Neural cell (in vitro differentiated cells): ENCODE data around the gene MALRD1. TPM values are rescaled to one million over a fixed set of nuclear protein-coding genes. Genes with fewer than 3 reads are reported as not detected.

Experiments
- H2AFZ ChIP-seq: fragments of 200-600, 300-800 bp; sonication (generic), shearing (Covaris generic); 2 replicates; pipeline ENCODE4 v1.6.0; 2014; ENCODE audit warnings: low read depth, mild to moderate bottlenecking, antibody characterized with exemption, low read length, moderate library complexity
- H3F3A ChIP-seq: fragments of 200-600 bp; shearing (Covaris generic); 2 replicates; pipeline ENCODE4 v1.6.1; 2016; ENCODE audit warnings: mild to moderate bottlenecking, moderate library complexity, mixed read lengths, antibody characterized with exemption, low read length; ENCODE audit not compliant: insufficient read depth, poor library complexity, severe bottlenecking
- H3K27ac ChIP-seq: fragments of 200-600, 300-800 bp; sonication (generic), shearing (Covaris generic); 2 replicates; pipeline ENCODE4 v1.5.1; 2014; ENCODE audit warnings: mild to moderate bottlenecking, low read length, moderate library complexity
- H3K27me3 ChIP-seq: fragments of 300-800, 200-600 bp; sonication (generic), shearing (Covaris generic); 2 replicates; pipeline ENCODE4 v1.6.0; 2014; ENCODE audit warnings: mild to moderate bottlenecking, low read depth, low read length, moderate library complexity; ENCODE audit not compliant: insufficient read depth
- H3K36me3 ChIP-seq: fragments of 300-800, 200-600 bp; sonication (generic), shearing (Covaris generic); 2 replicates; pipeline ENCODE4 v1.5.1; 2014; ENCODE audit warnings: mild to moderate bottlenecking, antibody characterized with exemption, low read length, moderate library complexity; ENCODE audit not compliant: insufficient read depth
- H3K4me2 ChIP-seq: fragments of 300-800, 200-600 bp; sonication (generic), shearing (Covaris generic); 2 replicates; pipeline ENCODE4 v1.6.0; 2014; ENCODE audit warnings: mild to moderate bottlenecking, low read length
- H3K4me3 ChIP-seq: fragments of 300-800, 200-600 bp; sonication (generic), shearing (Covaris generic); 2 replicates; pipeline ENCODE4 v1.5.1; 2014; ENCODE audit warnings: mild to moderate bottlenecking, low read length, moderate library complexity
- H3K79me2 ChIP-seq: fragments of 200-600 bp; shearing (Covaris generic); replicated peaks from 2 replicates; pipeline ENCODE4 v1.6.0; 2014; ENCODE audit warnings: mild to moderate bottlenecking, low read length, moderate library complexity; ENCODE audit not compliant: insufficient read depth
- H3K9ac ChIP-seq: fragments of 300-800, 200-600 bp; sonication (generic), shearing (Covaris generic); 2 replicates; pipeline ENCODE4 v1.6.1; 2016; ENCODE audit warnings: mild to moderate bottlenecking, low read length, mixed read lengths
- H3K9me2 ChIP-seq: fragments of 200-600 bp; shearing (Covaris generic); 2 replicates; pipeline ENCODE4 v1.6.1; 2016; ENCODE audit warnings: mild to moderate bottlenecking, low read length, mixed read lengths; ENCODE audit not compliant: insufficient read depth
- H3K9me3 ChIP-seq: fragments of 200-600, 300-800 bp; sonication (generic), shearing (Covaris generic); 2 replicates; pipeline ENCODE4 v1.6.1; 2016; ENCODE audit warnings: mild to moderate bottlenecking, mixed run types, low read length, moderate library complexity, mixed read lengths
- H4K20me1 ChIP-seq: fragments of 200-600 bp; shearing (Covaris generic); 2 replicates; pipeline ENCODE4 v1.6.1; 2016; ENCODE audit warnings: mild to moderate bottlenecking, mixed run types; ENCODE audit not compliant: insufficient read depth
- EP300 ChIP-seq: fragments of 450-650 bp; conservative IDR thresholded peaks from 2 replicates; pipeline ENCODE4 v1.6.1; 2014; ENCODE audit warnings: antibody characterized with exemption, mild to moderate bottlenecking, moderate library complexity; ENCODE audit not compliant: poor library complexity, severe bottlenecking
- EZH2 ChIP-seq: fragments of 200-600, 300-800 bp; shearing (Covaris generic), sonication (generic); IDR thresholded peaks from 2 replicates; pipeline ENCODE4 v1.6.1; 2014; ENCODE audit warnings: antibody characterized with exemption, low read length, borderline replicate concordance, mild to moderate bottlenecking; ENCODE audit not compliant: insufficient read depth, poor library complexity, severe bottlenecking
- MXI1 ChIP-seq: fragments of 450-650 bp; conservative IDR thresholded peaks from 2 replicates; pipeline ENCODE4 v1.6.1; 2014; ENCODE audit warnings: antibody characterized with exemption, mild to moderate bottlenecking; ENCODE audit not compliant: poor library complexity, severe bottlenecking
- POLR2AphosphoS5 ChIP-seq: IDR thresholded peaks from 2 replicates; pipeline ENCODE4 v1.6.1; 2012
- RAD21 ChIP-seq: fragments of 450-650 bp; conservative IDR thresholded peaks from 2 replicates; pipeline ENCODE4 v1.6.1; 2014; ENCODE audit warnings: antibody characterized with exemption, mild to moderate bottlenecking, moderate library complexity
- SMC3 ChIP-seq: fragments of 450-650 bp; conservative IDR thresholded peaks from 2 replicates; pipeline ENCODE4 v1.6.1; 2014; ENCODE audit warnings: antibody characterized with exemption, mild to moderate bottlenecking, moderate library complexity; ENCODE audit not compliant: poor library complexity
- TAF1 ChIP-seq: IDR thresholded peaks from 2 replicates; pipeline ENCODE4 v1.6.1; 2012; ENCODE audit warnings: low read depth
- polyA plus RNA-seq: library from polyadenylated mRNA; depleted of rRNA; stranded (reverse); fragments of >200 nt; gene quantifications from 2 replicates; pipeline ENCODE4 v1.2.3, GENCODE V29; 2014
- TF ChIP-seq, protein P1 (sequence below): fragments of 450-650 bp; IDR thresholded peaks from 2 replicates; pipeline ENCODE4 v1.5.1; 2014; ENCODE audit warnings: antibody characterized with exemption, mild to moderate bottlenecking, moderate library complexity; ENCODE audit not compliant: poor library complexity, severe bottlenecking
- TF ChIP-seq, protein P2 (sequence below): IDR thresholded peaks from 2 replicates; pipeline ENCODE4 v1.6.1; 2012; ENCODE audit warnings: borderline replicate concordance

The MALRD1 gene
- polyA plus RNA-seq, 1 donor from 2014 or later = 0.21 TPM

- H3K9ac ChIP-seq = no peak overlapping the region
- no peak overlapping the region for H2AFZ ChIP-seq
- no peak overlapping the region for H3K4me3 ChIP-seq
- no peak overlapping the region for H3K4me2 ChIP-seq
- H3K79me2 ChIP-seq = no peaks in the 10 kb centered on the region
- H3K9me2 ChIP-seq = no peaks in the 10 kb centered on the region
- no peak overlapping the region for H3K27ac ChIP-seq
- no peaks in the 10 kb centered on the region for H3K36me3 ChIP-seq
- no peaks in the 10 kb centered on the region for H3F3A ChIP-seq
- TF ChIP-seq MXI1 (no peak), EZH2 (no peak), POLR2AphosphoS5 (no peak), SMC3 (no peak), RAD21 (no peak), EP300 (no peak), TAF1 (no peak)
- TF ChIP-seq, protein P1, sequence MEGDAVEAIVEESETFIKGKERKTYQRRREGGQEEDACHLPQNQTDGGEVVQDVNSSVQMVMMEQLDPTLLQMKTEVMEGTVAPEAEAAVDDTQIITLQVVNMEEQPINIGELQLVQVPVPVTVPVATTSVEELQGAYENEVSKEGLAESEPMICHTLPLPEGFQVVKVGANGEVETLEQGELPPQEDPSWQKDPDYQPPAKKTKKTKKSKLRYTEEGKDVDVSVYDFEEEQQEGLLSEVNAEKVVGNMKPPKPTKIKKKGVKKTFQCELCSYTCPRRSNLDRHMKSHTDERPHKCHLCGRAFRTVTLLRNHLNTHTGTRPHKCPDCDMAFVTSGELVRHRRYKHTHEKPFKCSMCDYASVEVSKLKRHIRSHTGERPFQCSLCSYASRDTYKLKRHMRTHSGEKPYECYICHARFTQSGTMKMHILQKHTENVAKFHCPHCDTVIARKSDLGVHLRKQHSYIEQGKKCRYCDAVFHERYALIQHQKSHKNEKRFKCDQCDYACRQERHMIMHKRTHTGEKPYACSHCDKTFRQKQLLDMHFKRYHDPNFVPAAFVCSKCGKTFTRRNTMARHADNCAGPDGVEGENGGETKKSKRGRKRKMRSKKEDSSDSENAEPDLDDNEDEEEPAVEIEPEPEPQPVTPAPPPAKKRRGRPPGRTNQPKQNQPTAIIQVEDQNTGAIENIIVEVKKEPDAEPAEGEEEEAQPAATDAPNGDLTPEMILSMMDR = no peak
- TF ChIP-seq, protein P2, sequence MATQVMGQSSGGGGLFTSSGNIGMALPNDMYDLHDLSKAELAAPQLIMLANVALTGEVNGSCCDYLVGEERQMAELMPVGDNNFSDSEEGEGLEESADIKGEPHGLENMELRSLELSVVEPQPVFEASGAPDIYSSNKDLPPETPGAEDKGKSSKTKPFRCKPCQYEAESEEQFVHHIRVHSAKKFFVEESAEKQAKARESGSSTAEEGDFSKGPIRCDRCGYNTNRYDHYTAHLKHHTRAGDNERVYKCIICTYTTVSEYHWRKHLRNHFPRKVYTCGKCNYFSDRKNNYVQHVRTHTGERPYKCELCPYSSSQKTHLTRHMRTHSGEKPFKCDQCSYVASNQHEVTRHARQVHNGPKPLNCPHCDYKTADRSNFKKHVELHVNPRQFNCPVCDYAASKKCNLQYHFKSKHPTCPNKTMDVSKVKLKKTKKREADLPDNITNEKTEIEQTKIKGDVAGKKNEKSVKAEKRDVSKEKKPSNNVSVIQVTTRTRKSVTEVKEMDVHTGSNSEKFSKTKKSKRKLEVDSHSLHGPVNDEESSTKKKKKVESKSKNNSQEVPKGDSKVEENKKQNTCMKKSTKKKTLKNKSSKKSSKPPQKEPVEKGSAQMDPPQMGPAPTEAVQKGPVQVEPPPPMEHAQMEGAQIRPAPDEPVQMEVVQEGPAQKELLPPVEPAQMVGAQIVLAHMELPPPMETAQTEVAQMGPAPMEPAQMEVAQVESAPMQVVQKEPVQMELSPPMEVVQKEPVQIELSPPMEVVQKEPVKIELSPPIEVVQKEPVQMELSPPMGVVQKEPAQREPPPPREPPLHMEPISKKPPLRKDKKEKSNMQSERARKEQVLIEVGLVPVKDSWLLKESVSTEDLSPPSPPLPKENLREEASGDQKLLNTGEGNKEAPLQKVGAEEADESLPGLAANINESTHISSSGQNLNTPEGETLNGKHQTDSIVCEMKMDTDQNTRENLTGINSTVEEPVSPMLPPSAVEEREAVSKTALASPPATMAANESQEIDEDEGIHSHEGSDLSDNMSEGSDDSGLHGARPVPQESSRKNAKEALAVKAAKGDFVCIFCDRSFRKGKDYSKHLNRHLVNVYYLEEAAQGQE = no peak
- no peaks in the 10 kb centered on the region for H4K20me1 ChIP-seq
- H3K9me3 ChIP-seq = no peaks in the 10 kb centered on the region
- H3K27me3 ChIP-seq = no peaks in the 10 kb centered on the region
Observed at GRCh38 chr10:19451937-19452336, 403.3 kb downstream of the MALRD1 start.

DNA sequence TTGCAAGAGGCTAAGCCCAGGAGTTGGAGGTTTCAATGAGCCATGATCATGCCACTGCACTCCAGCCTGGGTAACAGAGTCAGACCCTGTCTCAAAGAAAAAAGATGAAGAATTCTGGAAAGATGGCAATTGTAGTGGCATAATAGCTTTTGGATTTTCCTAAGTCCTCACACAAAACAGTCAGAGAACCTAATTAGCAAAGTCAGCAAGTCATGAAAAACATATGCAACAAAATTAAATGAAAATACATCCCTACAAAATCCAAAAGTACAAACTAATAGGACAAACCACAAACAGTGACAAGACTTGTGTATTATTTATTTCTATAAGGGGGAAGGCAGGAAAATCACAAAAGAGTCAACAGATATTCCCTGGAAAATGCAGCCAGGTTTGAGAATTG is 405.4 kb downstream of the MALRD1 start:
- TF ChIP-seq, protein P1 = no peak
- TF ChIP-seq MXI1 (no peak), EZH2 (no peak), POLR2AphosphoS5 (no peak), EP300 (no peak), TAF1 (no peak), SMC3 (no peak), RAD21 (no peak)
- TF ChIP-seq, protein P2 = no peak
- H3K4me2 ChIP-seq = no peak overlapping the region
- no peak overlapping the region for H3K27ac ChIP-seq
- H3K9me2 ChIP-seq = no peaks in the 10 kb centered on the region
- no peaks in the 10 kb centered on the region for H3K36me3 ChIP-seq
- no peaks in the 10 kb centered on the region for H4K20me1 ChIP-seq
- H3K4me3 ChIP-seq = no peak overlapping the region
- no peak overlapping the region for H2AFZ ChIP-seq
- no peaks in the 10 kb centered on the region for H3K27me3 ChIP-seq
- H3K79me2 ChIP-seq = no peaks in the 10 kb centered on the region
- H3K9me3 ChIP-seq = no peaks in the 10 kb centered on the region
- no peak overlapping the region for H3K9ac ChIP-seq
- no peaks in the 10 kb centered on the region for H3F3A ChIP-seq
